GM12878 (cell line): ENCODE data around the gene ITGAV. TPM values are rescaled to one million over a fixed set of nuclear protein-coding genes. Genes with fewer than 3 reads are reported as not detected.
A peak's percentile ranks its signal among the peaks of the same experiment; 100 is the strongest.

ENCODE experiments used
- ATAC-seq: fragments of 200-7000 bp; cut with Tn5 transposase; 3 replicates; pipeline ENCODE4 v1.9.1; 2020; ENCODE audit warnings: mild to moderate bottlenecking, moderate library complexity
- BruUV-seq: library from RNA; stranded (reverse); fragments of 400-500 nt; replicated peaks from 2 replicates; lab custom pipeline; 2021; lab: Mats Ljungman, UMichigan
- CTCF ChIA-PET: fragments of 300-600 bp; sonication (Branson Sonifier 250); formaldehyde crosslinking; extraction: SDS; loops from one replicate; lab custom pipeline; 2021; ENCODE audit warnings: inconsistent platforms; lab: Yijun Ruan, JAX
- POLR2A ChIA-PET: fragments of 350-600 bp; formaldehyde crosslinking; extraction: SDS; loops from one replicate; lab custom pipeline; 2021; ENCODE audit warnings: inconsistent platforms; lab: Charles Lee
- RAD21 ChIA-PET: fragments of 300-600 bp; sonication (Branson Sonifier 250); formaldehyde crosslinking; loops from one replicate; lab custom pipeline; 2023; ENCODE audit warnings: antibody characterized with exemption; ENCODE audit not compliant: unreplicated experiment; lab: Charles Lee
- SMC1A ChIA-PET: fragments of 300-600 bp; sonication (Branson Sonifier 250); formaldehyde crosslinking; loops from one replicate; lab custom pipeline; 2023; ENCODE audit not compliant: unreplicated experiment, uncharacterized antibody; lab: Charles Lee
- DNase-seq: peaks from one replicate; pipeline ENCODE4 v3.0.0-alpha.2; 2011; ENCODE audit warnings: low read depth, low spot score
- FAIRE-seq: peaks from 3 replicates; lab custom pipeline; 2011; peaks lifted over from hg19 to GRCh38; lab: Jason Lieb, UNC
- H2AFZ ChIP-seq: 2 replicates; pipeline ENCODE4 v1.6.0; 2011; ENCODE audit warnings: low read depth, low read length, control low read depth; ENCODE audit not compliant: control insufficient read depth
- H3K27ac ChIP-seq: 2 replicates; pipeline ENCODE4 v1.5.1; 2011; ENCODE audit warnings: control low read depth; ENCODE audit not compliant: control insufficient read depth, insufficient read depth
- H3K27me3 ChIP-seq, 2 experiments: replicated peaks in 1 of 2; 2 replicates each; pipeline versions ENCODE4 v1.6.0 to v1.6.1; 2011; ENCODE audit warnings: low read length in 1 of 2; ENCODE audit not compliant: control insufficient read depth in 2 of 2, insufficient read depth in 2 of 2
- H3K36me3 ChIP-seq, 2 experiments: 2 replicates each; pipeline ENCODE4 v1.5.1; 2011; ENCODE audit warnings: low read length in 1 of 2; ENCODE audit not compliant: control insufficient read depth in 2 of 2, insufficient read depth in 2 of 2
- H3K4me1 ChIP-seq: 2 replicates; pipeline ENCODE4 v1.6.1; 2011; ENCODE audit warnings: mild to moderate bottlenecking, low read length, moderate library complexity, mixed read lengths; ENCODE audit not compliant: control insufficient read depth, insufficient read depth
- H3K4me2 ChIP-seq: 2 replicates; pipeline ENCODE4 v1.6.0; 2011; ENCODE audit warnings: control low read depth; ENCODE audit not compliant: control insufficient read depth, insufficient read depth
- H3K4me3 ChIP-seq: fragments of 200-600 bp; sonication (generic); 2 replicates; pipeline ENCODE4 v1.5.1; 2016
- H3K79me2 ChIP-seq: 2 replicates; pipeline ENCODE4 v1.6.0; 2011; ENCODE audit warnings: low read length; ENCODE audit not compliant: control insufficient read depth, insufficient read depth
- H3K9ac ChIP-seq: 2 replicates; pipeline ENCODE4 v1.8.0; 2011; ENCODE audit warnings: low read length, control low read depth, mixed read lengths; ENCODE audit not compliant: control insufficient read depth, insufficient read depth
- H3K9me3 ChIP-seq: replicated peaks from 3 replicates; pipeline ENCODE4 v1.5.1; 2011; ENCODE audit warnings: mild to moderate bottlenecking, low read length; ENCODE audit not compliant: control insufficient read depth, insufficient read depth
- H4K20me1 ChIP-seq: 2 replicates; pipeline ENCODE4 v1.6.0; 2011; ENCODE audit not compliant: control insufficient read depth, insufficient read depth
- BACH1 ChIP-seq: fragments of 450-650 bp; IDR thresholded peaks from 2 replicates; pipeline ENCODE4 v1.6.1; 2017; ENCODE audit warnings: mild to moderate bottlenecking, borderline replicate concordance
- IRF5 ChIP-seq: fragments of 450-650 bp; IDR thresholded peaks from 2 replicates; pipeline ENCODE4 v1.6.1; 2017; ENCODE audit warnings: borderline replicate concordance
- MXI1 ChIP-seq: fragments of 150-350 bp; IDR thresholded peaks from 2 replicates; pipeline ENCODE4 v1.6.1; 2011; ENCODE audit warnings: low read depth, mild to moderate bottlenecking, inconsistent platforms, low read length, improper control_type of control experiment
- WGBS: methylation state at CpG from one replicate; pipeline ENCODE4 v1.1.6; 2016; ENCODE audit warnings: low lambda C conversion rate; ENCODE audit not compliant: insufficient replicate concordance, insufficient coverage; ENCODE audit errors: missing lambda C conversion rate; 5-methylcytosine and 5-hydroxymethylcytosine counted together
- in situ Hi-C: fragments of 300-500 bp; cut with MboI; formaldehyde crosslinking; loops from 9 replicates; pipeline ENCODE4 v1.14.3; 2018; ENCODE audit warnings: mixed read lengths
- intact Hi-C: fragments of 100-400 bp; cut with micrococcal nuclease; formaldehyde crosslinking; loops from one replicate; pipeline ENCODE4 v1.14.2; 2022; ENCODE audit not compliant: unreplicated experiment
- polyA plus RNA-seq, 11 experiments: library from polyadenylated mRNA; depleted of rRNA in 4 of 11; unstranded in 6 of 11; stranded (reverse) in 5 of 11; fragments of >200 nt; fragmentation: Nextera tagmentation in 4 of 11; fragmentation: Illumina TruSeq in 1 of 11; extraction: Ambion mirVana in 4 of 11; extraction: Trizol in 1 of 11; gene quantifications; 1 replicate in 1 of 11; 2 replicates in 10 of 11; pipeline versions ENCODE4 v1.2.1 to v1.2.3, GENCODE V29; 2011 to 2016; ENCODE audit warnings: inconsistent platforms in 2 of 11, missing spikeins in 2 of 11, low read depth in 1 of 11
- total RNA-seq, 4 experiments: library from RNA; depleted of rRNA in 3 of 4; stranded (reverse); fragments of >200 nt in 3 of 4; fragmentation: Illumina TruSeq in 1 of 4; extraction: Trizol in 1 of 4; gene quantifications; 2 replicates each; pipeline versions ENCODE4 v1.2.1 to v1.2.3, GENCODE V29; 2013 to 2021

ITGAV gene
- total and polyA plus RNA-seq, 10 of the 15 experiments (the other 5 are each of a cell fraction or from before 2014, with no cell fraction given), result 2.1 to 10.8 (median 6.1) TPM

GRCh38 chr2:186588940-186589611 is 780 bp upstream of the ITGAV start:
- WGBS, result 45% methylated on average over 14 of the region's 14 CpGs
- peak overlapping the region; percentile 89 for H3K27ac ChIP-seq
- intact Hi-C loops (no loop called here), in situ Hi-C loops (no loop called here)
- no peaks in the 10 kb centered on the region for H3K9me3 ChIP-seq
- no peak for FAIRE-seq
- peaks cover 6% of the 10 kb centered on the region; the same call in 1 of the 2 replicates for H3K4me1 ChIP-seq
- ChIA-PET POLR2A (interaction anchor here (0.5 to 1.7 kb wide), 8 partner anchors 20 to 1206 kb away, joined by 3 to 9 read pairs (median 3); partner anchors contain the start of gene ZC3H15), CTCF (interaction anchor here (1.2 to 2.4 kb wide), 5 partner anchors 10 to 859 kb away, joined by 4 to 10 read pairs (median 5); partner anchors contain the start of gene CALCRL), SMC1A (interaction anchor here (0.7 to 1.7 kb wide), 11 partner anchors 19 to 859 kb away, joined by 3 to 6 read pairs (median 3); partner anchors contain the start of gene CALCRL), RAD21 (interaction anchor here (0.9 to 2.1 kb wide), 2 partner anchors 24 to 51 kb away, joined by 3 to 10 read pairs; no protein-coding TSS in a partner anchor)
- H3K79me2 ChIP-seq, result peaks cover 25% of the 10 kb centered on the region
- H3K4me2 ChIP-seq, result peak overlapping the region; percentile 96
- ATAC-seq, result no peak
- peak overlapping the region; percentile 96 for H2AFZ ChIP-seq
- no peak for DNase-seq
- H3K36me3 ChIP-seq, result no peaks in the 10 kb centered on the region
- TSS peak; percentile 92 for BruUV-seq
- TF ChIP-seq IRF5, result no peak
- 0 out of 2 replicates have a peak, but pooled peaks have one; percentile 13 for TF ChIP-seq MXI1
- no peak for TF ChIP-seq BACH1
- H3K27me3 ChIP-seq, result no peaks in the 10 kb centered on the region
- peak overlapping the region; percentile 91 for H3K9ac ChIP-seq
- peak overlapping the region; percentile 95 for H3K4me3 ChIP-seq
- no peaks in the 10 kb centered on the region for H4K20me1 ChIP-seq
